HL-60 (cell line): ENCODE data around the gene CCDC117.

Source experiments
- DNase-seq, 2 experiments: peaks; one replicate each; pipeline ENCODE4 v3.0.0-alpha.2; 2010 to 2020; ENCODE audit warnings: low read depth in 1 of 2, low spot score in 1 of 2
- H3K27ac ChIP-seq: fragments of 250-450 bp; sonication (Bioruptor Pico); replicated peaks from 2 replicates; pipeline ENCODE4 v1.5.1; 2020; ENCODE audit warnings: mild to moderate bottlenecking, moderate library complexity
- H3K27me3 ChIP-seq: fragments of 250-450 bp; sonication (Bioruptor Pico); 2 replicates; pipeline ENCODE4 v1.5.1; 2021; ENCODE audit warnings: mild to moderate bottlenecking, moderate library complexity; ENCODE audit not compliant: insufficient read depth, poor library complexity, severe bottlenecking
- H3K4me3 ChIP-seq: replicated peaks from 2 replicates; pipeline ENCODE4 v1.5.1; 2011; ENCODE audit warnings: mild to moderate bottlenecking, control low read depth, low read length; ENCODE audit not compliant: insufficient read depth
- CTCF ChIP-seq: IDR thresholded peaks from one replicate; pipeline ENCODE4 v1.5.1; 2011; ENCODE audit warnings: low read length, control low read depth, inconsistent platforms; ENCODE audit not compliant: insufficient read depth
- GABPA ChIP-seq: IDR thresholded peaks from 2 replicates; pipeline ENCODE4 v1.6.1; 2012; ENCODE audit warnings: low read depth
- POLR2AphosphoS5 ChIP-seq: IDR thresholded peaks from 2 replicates; pipeline ENCODE4 v1.6.1; 2012; ENCODE audit warnings: low read depth
- REST ChIP-seq: IDR thresholded peaks from 2 replicates; pipeline ENCODE4 v1.6.1; 2012; ENCODE audit warnings: low read depth; ENCODE audit not compliant: insufficient replicate concordance
- SPI1 ChIP-seq: IDR thresholded peaks from 2 replicates; pipeline ENCODE4 v1.6.1; 2012; ENCODE audit warnings: low read depth, mild to moderate bottlenecking, borderline replicate concordance

The CCDC117 gene

DNA sequence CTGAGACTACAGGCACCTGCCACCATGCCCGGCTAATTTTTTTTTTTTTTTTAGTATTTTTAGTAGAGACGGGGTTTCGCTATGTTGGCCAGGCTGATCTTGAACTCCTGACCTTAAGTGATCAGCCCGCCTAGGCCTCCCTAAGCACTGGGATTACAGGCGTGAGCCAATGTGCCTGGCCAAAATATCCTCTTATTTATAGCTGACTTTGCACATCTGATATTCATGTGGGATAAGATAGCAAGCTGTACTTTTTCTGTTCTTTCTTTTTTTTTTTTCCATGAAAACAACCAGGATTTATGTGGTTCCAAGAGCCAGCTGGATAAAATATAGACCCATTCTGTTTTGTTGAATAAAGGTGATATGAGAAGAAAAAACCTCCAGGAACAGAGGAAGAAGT is 40.0 kb downstream of the CCDC117 start:
- no peak for TF ChIP-seq CTCF
- TF ChIP-seq SPI1: no peak
- TF ChIP-seq GABPA: no peak
- TF ChIP-seq REST: no peak
- no peak for TF ChIP-seq POLR2AphosphoS5
- H3K4me3 ChIP-seq: no peak overlapping the region
- no peak for DNase-seq
- H3K27ac ChIP-seq: peak overlapping the region; percentile 97
- H3K27me3 ChIP-seq: no peaks in the 10 kb centered on the region

GRCh38 chr22:28813772-28814518 is 41.5 kb downstream of the CCDC117 start:
- Histone ChIP-seq H3K4me3 (no peak overlapping the region), H3K27ac (peak overlapping the region; percentile 97), H3K27me3 (no peaks in the 10 kb centered on the region)
- peak; percentile 86 to 90 for DNase-seq
- TF ChIP-seq GABPA (no peak), CTCF (no peak), SPI1 (peak; percentile 96), REST (no peak), POLR2AphosphoS5 (peak; percentile 41; the same call in 1 of the 2 replicates)

GRCh38 chr22:28815111-28815510 is 42.6 kb downstream of the CCDC117 start:
- no peak overlapping the region for H3K4me3 ChIP-seq
- H3K27ac ChIP-seq: peak overlapping the region; percentile 97
- TF ChIP-seq POLR2AphosphoS5 (no peak), CTCF (no peak), REST (no peak), GABPA (no peak), SPI1 (no peak)
- no peak for DNase-seq
- H3K27me3 ChIP-seq: no peaks in the 10 kb centered on the region
